Nephron progenitor cell (in vitro differentiated cells): ENCODE data around the gene MASP2.
"Not testable (repeated sequence)": the region's sequence is repeated elsewhere in the genome, so short reads cannot be mapped to it uniquely, and the experiment has no call there.

ENCODE experiments used
- DNase-seq: peaks from one replicate; pipeline ENCODE4 v3.0.0; 2021
- H3K27ac Mint-ChIP-seq: 2 replicates; pipeline ENCODE4 v1.8.0; 2021; ENCODE audit warnings: mild to moderate bottlenecking, moderate library complexity, mixed read lengths
- H3K27me3 Mint-ChIP-seq: 2 replicates; pipeline ENCODE4 v1.8.0; 2021; ENCODE audit warnings: mild to moderate bottlenecking, low read depth, mixed read lengths; ENCODE audit not compliant: poor library complexity
- H3K36me3 Mint-ChIP-seq: 2 replicates; pipeline ENCODE4 v1.8.0; 2021; ENCODE audit warnings: low read depth, mixed read lengths
- H3K4me1 Mint-ChIP-seq: 2 replicates; pipeline ENCODE4 v1.8.0; 2021; ENCODE audit warnings: mixed read lengths
- H3K4me3 Mint-ChIP-seq: 2 replicates; pipeline ENCODE4 v1.8.0; 2021; ENCODE audit warnings: mild to moderate bottlenecking, moderate library complexity, mixed read lengths
- H3K9me3 Mint-ChIP-seq: 2 replicates; pipeline ENCODE4 v1.8.0; 2021; ENCODE audit warnings: mild to moderate bottlenecking, moderate library complexity, mixed read lengths
- TF ChIP-seq, protein P1 (sequence below): fragments of 200-600 bp; sonication (generic); IDR thresholded peaks from 2 replicates; pipeline ENCODE4 v1.5.0; 2021; ENCODE audit warnings: antibody characterized with exemption

MASP2 gene

DNA sequence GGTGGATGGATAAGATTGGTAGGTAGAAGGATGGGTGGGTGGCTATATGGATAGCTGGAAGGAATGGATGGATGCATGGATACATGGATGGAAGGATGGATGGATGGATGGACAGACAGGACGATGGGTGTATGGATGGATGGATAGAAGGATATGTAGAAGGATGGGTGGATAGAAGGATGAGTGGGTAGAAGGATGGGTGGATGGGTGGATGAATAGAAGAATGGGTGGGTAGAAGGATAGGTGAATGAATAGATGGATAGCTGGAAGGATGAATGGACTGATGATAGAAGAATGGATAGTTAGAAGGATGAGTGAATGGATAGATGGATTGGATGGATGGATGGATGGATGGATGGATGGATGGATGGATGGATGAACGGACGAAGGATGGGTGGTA lies 5.0 kb downstream of the MASP2 start:
- H3K4me3 Mint-ChIP-seq = no peak overlapping the region
- H3K9me3 Mint-ChIP-seq = no peaks in the 10 kb centered on the region
- no peak for DNase-seq
- H3K27me3 Mint-ChIP-seq = peaks cover 13% of the 10 kb centered on the region
- no peaks in the 10 kb centered on the region for H3K36me3 Mint-ChIP-seq
- peaks cover 15% of the 10 kb centered on the region for H3K4me1 Mint-ChIP-seq
- H3K27ac Mint-ChIP-seq = no peak overlapping the region
- TF ChIP-seq, protein P1, sequence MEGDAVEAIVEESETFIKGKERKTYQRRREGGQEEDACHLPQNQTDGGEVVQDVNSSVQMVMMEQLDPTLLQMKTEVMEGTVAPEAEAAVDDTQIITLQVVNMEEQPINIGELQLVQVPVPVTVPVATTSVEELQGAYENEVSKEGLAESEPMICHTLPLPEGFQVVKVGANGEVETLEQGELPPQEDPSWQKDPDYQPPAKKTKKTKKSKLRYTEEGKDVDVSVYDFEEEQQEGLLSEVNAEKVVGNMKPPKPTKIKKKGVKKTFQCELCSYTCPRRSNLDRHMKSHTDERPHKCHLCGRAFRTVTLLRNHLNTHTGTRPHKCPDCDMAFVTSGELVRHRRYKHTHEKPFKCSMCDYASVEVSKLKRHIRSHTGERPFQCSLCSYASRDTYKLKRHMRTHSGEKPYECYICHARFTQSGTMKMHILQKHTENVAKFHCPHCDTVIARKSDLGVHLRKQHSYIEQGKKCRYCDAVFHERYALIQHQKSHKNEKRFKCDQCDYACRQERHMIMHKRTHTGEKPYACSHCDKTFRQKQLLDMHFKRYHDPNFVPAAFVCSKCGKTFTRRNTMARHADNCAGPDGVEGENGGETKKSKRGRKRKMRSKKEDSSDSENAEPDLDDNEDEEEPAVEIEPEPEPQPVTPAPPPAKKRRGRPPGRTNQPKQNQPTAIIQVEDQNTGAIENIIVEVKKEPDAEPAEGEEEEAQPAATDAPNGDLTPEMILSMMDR = no peak

DNA sequence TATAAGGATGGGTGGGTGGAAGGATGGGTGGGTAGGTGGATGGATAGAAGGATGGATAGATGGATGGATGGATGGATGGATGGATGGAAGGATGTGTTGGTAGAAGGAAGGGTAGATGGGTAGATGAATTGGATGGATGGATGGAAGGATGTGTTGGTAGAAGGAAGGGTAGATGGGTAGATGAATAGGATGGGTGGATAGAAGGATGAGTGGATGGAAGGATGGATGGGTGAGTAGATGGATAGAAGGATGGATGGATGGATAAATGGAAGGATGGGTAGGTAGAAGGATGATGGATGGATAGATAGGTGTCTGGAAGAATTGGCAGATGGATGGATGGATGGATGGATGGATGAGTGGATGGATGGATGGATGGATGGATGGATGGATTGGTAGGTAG lies 6.0 kb downstream of the MASP2 start:
- no peak for DNase-seq
- Mint-ChIP-seq H3K27ac (no peak overlapping the region), H3K9me3 (no peaks in the 10 kb centered on the region), H3K4me3 (no peak overlapping the region), H3K36me3 (no peaks in the 10 kb centered on the region), H3K4me1 (peaks cover 8% of the 10 kb centered on the region), H3K27me3 (peaks cover 13% of the 10 kb centered on the region)
- TF ChIP-seq, protein P1 = no peak

DNA sequence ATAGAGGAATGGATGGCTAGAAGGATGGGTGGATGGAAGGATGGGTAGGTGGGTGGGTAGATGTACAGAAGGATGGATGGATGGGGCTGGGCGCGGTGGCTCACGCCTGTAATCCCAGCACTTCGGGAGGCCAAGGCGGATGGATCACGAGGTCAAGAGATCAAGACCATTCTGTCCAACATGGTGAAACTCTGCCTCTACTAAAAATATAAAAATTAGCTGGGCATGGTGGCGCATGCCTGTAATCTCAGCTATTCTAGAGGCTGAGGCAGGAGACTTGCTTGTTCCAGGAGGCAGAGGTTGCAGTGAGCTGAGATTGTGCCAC lies 7.0 kb downstream of the MASP2 start:
- H3K9me3 Mint-ChIP-seq, H3K4me1 Mint-ChIP-seq, H3K4me3 Mint-ChIP-seq, DNase-seq, H3K27ac Mint-ChIP-seq, H3K36me3 Mint-ChIP-seq: not testable (repeated sequence)
- H3K27me3 Mint-ChIP-seq = peaks cover 13% of the 10 kb centered on the region

DNA sequence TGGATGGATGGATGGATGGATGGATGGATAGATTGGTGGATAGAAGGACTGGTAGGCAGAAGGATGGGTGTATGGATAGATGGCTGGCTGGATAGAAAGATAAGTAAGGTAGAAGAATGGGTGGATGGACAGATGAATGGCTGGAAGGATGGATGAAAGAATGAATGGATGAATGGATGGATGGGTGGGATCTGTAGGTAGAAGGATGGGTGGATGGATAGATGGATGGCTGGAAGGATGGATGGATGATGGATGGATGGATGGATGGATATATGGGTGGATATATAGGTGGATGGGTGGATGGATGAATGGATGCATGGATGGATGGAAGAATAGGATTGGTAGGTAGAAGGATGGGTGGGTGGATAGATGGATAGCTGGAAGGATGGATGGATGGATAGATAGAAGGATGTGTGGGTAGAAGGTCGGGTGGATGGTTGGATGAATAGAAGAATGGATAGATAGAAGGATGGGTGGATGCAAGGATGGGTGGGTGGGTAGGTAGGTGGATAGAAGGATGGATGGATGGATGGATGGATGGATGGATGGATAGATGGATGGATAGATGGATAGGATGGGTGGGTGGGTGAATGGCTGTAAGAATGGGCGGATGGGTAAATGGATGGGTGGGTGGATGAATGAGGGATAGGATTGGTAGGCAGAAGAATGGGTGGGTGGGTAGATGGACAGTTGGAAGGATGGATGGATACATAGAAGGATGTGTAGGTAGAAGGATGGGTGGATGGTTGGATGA lies 7.5 kb downstream of the MASP2 start:
- no peak overlapping the region for H3K4me3 Mint-ChIP-seq
- H3K4me1 Mint-ChIP-seq = no peaks in the 10 kb centered on the region
- TF ChIP-seq, protein P1 = no peak
- no peak overlapping the region for H3K27ac Mint-ChIP-seq
- H3K9me3 Mint-ChIP-seq = no peaks in the 10 kb centered on the region
- no peak for DNase-seq
- H3K27me3 Mint-ChIP-seq = peaks cover 13% of the 10 kb centered on the region
- no peaks in the 10 kb centered on the region for H3K36me3 Mint-ChIP-seq

DNA sequence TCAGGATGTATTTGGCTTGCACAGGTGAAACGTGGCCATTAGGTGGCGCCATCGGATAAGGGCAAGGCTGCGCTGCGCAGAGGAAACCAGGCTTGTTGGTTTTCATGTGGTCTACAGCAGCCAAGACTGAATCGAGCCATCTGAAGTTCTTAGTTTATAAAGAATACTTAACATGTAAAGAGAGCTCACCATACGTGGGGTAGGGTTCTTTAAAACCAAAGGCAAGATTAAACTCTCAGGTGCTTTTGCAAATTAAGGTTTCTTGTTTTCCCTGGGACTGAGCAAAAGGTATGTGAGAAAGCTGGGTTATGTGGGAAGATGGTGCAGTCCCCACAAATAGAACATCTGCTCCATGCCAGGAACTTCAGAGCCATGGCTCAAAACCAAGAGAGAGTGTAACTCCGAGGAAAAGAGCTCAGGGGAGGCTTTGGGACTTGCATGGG lies 9.3 kb downstream of the MASP2 start:
- Mint-ChIP-seq H3K36me3 (no peaks in the 10 kb centered on the region), H3K9me3 (no peaks in the 10 kb centered on the region), H3K27me3 (peaks cover 13% of the 10 kb centered on the region), H3K4me1 (no peaks in the 10 kb centered on the region), H3K27ac (no peak overlapping the region), H3K4me3 (no peak overlapping the region)
- DNase-seq = peak; percentile 93
- TF ChIP-seq, protein P1 = peak; percentile 98

DNA sequence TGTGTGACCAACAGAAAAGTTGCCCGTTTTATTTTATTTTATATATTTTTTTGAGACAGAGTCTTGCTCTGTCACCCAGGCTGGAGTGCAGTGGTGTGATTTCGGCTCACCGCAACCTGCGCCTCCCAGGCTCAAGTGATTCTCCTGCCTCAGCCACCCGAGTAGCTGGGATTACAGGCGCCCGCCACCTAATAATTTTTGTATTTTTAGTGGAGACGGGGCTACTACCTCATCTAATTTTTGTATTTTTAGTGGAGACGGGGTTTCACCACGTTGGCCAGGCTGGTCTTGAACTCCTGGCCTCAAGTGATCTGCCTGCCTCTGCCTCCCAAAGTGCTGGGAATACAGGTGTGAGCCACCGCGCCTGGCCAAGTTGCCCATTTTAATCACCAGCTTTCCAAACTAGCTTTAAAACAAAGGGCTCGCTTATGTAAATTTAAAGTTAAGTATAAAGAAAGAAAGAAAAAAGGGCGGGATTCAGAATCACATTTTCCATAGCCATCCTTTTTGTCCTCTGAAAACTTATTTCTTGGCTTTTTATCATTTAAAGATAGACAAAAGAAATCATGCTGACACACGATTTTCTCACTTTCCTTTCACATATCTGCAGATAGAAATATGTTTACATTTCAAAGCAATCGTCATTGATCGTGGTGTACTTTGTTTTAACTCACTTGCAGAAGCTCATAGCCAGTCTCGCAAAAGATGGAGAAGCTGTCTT lies 9.9 kb downstream of the MASP2 start:
- H3K36me3 Mint-ChIP-seq, DNase-seq, H3K9me3 Mint-ChIP-seq, H3K4me3 Mint-ChIP-seq, H3K27ac Mint-ChIP-seq, H3K4me1 Mint-ChIP-seq: not testable (repeated sequence)
- peaks cover 13% of the 10 kb centered on the region for H3K27me3 Mint-ChIP-seq
